Nephron (organoid): ENCODE data around the gene EMP1.
A peak's percentile ranks its signal among the peaks of the same experiment; 100 is the strongest.

ENCODE experiments used
- H3K27ac Mint-ChIP-seq, 3 experiments: 2 replicates each; pipeline ENCODE4 v1.8.0; 2020; ENCODE audit warnings: mixed read lengths in 3 of 3, mild to moderate bottlenecking in 2 of 3, moderate library complexity in 1 of 3
- H3K27me3 Mint-ChIP-seq: 2 replicates; pipeline ENCODE4 v1.8.0; 2021; ENCODE audit warnings: low read depth, mild to moderate bottlenecking, moderate library complexity, mixed read lengths
- H3K36me3 Mint-ChIP-seq: 2 replicates; pipeline ENCODE4 v1.8.0; 2020; ENCODE audit warnings: low read depth, mixed read lengths
- H3K4me1 Mint-ChIP-seq: 2 replicates; pipeline ENCODE4 v1.8.0; 2020; ENCODE audit warnings: mixed read lengths
- H3K4me3 Mint-ChIP-seq, 3 experiments: 2 replicates each; pipeline ENCODE4 v1.8.0; 2020; ENCODE audit warnings: mild to moderate bottlenecking in 3 of 3, mixed read lengths in 3 of 3, moderate library complexity in 2 of 3
- H3K9me3 Mint-ChIP-seq: 2 replicates; pipeline ENCODE4 v1.8.0; 2020; ENCODE audit warnings: mixed read lengths
- TF ChIP-seq, protein P1 (sequence below), 3 experiments: fragments of 200-600 bp; sonication (generic); IDR thresholded peaks; one replicate each; pipeline ENCODE4 v1.5.0; 2021; ENCODE audit warnings: antibody characterized with exemption in 3 of 3; ENCODE audit not compliant: unreplicated experiment in 3 of 3

Gene EMP1

DNA sequence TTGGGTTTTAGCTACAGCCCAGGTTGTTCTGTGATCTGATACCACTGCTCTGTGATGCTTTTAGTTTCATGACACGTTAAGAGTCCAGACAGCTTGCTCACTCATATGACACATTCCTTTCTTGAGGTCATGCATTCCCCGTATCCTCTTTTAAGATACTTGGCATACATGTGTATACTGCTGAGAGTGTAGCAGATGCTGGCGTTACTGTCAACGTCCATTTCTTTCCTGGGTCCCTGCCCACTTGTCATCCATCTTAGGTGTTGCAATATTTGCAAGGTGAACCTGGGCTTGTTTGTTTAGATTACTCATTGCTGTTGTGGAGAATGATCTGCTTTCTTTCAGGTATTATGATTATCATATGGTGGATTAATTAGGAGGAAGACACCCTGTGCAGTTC lies 9.1 kb upstream of the EMP1 start:
- TF ChIP-seq, protein P1, sequence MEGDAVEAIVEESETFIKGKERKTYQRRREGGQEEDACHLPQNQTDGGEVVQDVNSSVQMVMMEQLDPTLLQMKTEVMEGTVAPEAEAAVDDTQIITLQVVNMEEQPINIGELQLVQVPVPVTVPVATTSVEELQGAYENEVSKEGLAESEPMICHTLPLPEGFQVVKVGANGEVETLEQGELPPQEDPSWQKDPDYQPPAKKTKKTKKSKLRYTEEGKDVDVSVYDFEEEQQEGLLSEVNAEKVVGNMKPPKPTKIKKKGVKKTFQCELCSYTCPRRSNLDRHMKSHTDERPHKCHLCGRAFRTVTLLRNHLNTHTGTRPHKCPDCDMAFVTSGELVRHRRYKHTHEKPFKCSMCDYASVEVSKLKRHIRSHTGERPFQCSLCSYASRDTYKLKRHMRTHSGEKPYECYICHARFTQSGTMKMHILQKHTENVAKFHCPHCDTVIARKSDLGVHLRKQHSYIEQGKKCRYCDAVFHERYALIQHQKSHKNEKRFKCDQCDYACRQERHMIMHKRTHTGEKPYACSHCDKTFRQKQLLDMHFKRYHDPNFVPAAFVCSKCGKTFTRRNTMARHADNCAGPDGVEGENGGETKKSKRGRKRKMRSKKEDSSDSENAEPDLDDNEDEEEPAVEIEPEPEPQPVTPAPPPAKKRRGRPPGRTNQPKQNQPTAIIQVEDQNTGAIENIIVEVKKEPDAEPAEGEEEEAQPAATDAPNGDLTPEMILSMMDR (IDR thresholded peaks at IDR 0.05; ENCODE audit: unreplicated experiment in 3 of 3): no peak
- H3K36me3 Mint-ChIP-seq: no peaks in the 10 kb centered on the region
- H3K4me3 Mint-ChIP-seq: no peak overlapping the region
- H3K27ac Mint-ChIP-seq: peak overlapping the region in 2 of 3 experiments; percentile 25 to 61
- H3K9me3 Mint-ChIP-seq: no peaks in the 10 kb centered on the region
- peaks cover 4% of the 10 kb centered on the region for H3K27me3 Mint-ChIP-seq
- peaks cover 50% of the 10 kb centered on the region for H3K4me1 Mint-ChIP-seq

DNA sequence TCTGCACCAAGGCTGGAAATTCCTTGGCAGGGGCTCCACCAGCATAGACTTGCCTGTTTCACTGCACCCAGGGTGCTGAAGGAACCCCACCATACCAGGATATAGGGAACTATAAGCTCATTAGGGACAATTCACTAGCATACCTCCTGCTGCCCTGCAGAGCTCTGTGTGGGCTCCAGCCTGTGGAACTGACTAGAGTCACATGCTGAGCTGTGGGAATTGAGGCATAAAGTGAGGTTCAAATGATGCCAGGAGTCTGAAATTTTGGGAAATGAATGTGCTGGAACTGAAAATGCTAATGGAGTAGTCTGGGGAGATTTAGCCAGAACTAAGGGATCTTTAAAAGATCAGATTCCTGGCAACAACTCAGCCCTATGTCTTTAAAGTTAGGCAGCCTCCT lies 7.3 kb upstream of the EMP1 start:
- peak overlapping the region in 2 of 3 experiments; percentile 42 to 61 for H3K27ac Mint-ChIP-seq
- no peaks in the 10 kb centered on the region for H3K9me3 Mint-ChIP-seq

DNA sequence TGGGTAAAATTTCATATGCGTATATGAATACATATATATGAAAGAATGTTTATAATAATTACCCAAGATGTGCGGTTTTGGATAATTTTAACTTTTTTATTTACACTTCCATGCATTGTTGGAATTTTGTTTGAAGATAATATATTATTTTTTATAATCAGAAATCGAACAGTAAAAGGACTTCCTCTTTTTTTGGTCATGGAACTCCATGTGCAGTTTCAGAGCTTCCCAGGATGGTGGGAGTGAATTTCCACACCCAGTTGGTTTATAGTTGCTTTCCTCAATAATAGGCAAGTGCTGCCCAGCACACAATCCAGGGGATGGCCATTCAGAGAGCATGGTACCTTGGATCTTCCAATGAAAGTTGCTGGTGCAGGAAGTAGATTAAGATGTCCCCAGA lies 6.3 kb upstream of the EMP1 start:
- Mint-ChIP-seq H3K4me3 (no peak overlapping the region), H3K36me3 (no peaks in the 10 kb centered on the region), H3K9me3 (no peaks in the 10 kb centered on the region), H3K4me1 (peaks cover 75% of the 10 kb centered on the region), H3K27ac (peak overlapping the region in 1 of 3 experiments; percentile 38), H3K27me3 (no peaks in the 10 kb centered on the region)
- TF ChIP-seq, protein P1 (IDR thresholded peaks at IDR 0.05; ENCODE audit: unreplicated experiment in 3 of 3): no peak

More for the DNA sequence above, 7.3 kb upstream of the EMP1 start:
- no peaks in the 10 kb centered on the region for H3K36me3 Mint-ChIP-seq
- H3K4me1 Mint-ChIP-seq: peaks cover 65% of the 10 kb centered on the region
- H3K4me3 Mint-ChIP-seq: no peak overlapping the region
- H3K27me3 Mint-ChIP-seq: no peaks in the 10 kb centered on the region
- TF ChIP-seq, protein P1 (IDR thresholded peaks at IDR 0.05; ENCODE audit: unreplicated experiment in 3 of 3): no peak

DNA sequence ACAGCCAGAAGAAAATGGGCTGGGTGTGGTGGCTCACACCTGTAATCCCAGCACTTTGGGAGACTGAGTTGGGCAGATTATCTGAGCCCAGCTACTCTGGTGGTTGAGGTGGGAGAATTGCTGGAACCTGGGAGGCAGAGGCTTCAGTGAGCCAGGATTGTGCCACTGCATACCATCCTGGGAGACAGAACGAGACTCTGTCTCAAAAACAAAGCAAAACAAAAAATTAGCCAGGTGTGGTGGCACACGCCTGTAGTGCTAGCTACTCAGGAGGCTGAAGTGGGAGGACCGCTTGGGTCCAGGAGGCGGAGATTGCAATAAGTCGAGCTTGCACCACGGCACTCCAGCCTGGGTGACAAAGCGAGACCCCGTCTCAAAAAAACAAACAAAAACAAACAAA lies 3.8 kb upstream of the EMP1 start:
- Mint-ChIP-seq H3K4me3 (no peak overlapping the region), H3K9me3 (no peaks in the 10 kb centered on the region), H3K27me3 (no peaks in the 10 kb centered on the region), H3K4me1 (peaks cover 86% of the 10 kb centered on the region), H3K27ac (peak overlapping the region; percentile 85 to 99 (median 97)), H3K36me3 (no peaks in the 10 kb centered on the region)
- TF ChIP-seq, protein P1 (IDR thresholded peaks at IDR 0.05; ENCODE audit: unreplicated experiment in 3 of 3): no peak

DNA sequence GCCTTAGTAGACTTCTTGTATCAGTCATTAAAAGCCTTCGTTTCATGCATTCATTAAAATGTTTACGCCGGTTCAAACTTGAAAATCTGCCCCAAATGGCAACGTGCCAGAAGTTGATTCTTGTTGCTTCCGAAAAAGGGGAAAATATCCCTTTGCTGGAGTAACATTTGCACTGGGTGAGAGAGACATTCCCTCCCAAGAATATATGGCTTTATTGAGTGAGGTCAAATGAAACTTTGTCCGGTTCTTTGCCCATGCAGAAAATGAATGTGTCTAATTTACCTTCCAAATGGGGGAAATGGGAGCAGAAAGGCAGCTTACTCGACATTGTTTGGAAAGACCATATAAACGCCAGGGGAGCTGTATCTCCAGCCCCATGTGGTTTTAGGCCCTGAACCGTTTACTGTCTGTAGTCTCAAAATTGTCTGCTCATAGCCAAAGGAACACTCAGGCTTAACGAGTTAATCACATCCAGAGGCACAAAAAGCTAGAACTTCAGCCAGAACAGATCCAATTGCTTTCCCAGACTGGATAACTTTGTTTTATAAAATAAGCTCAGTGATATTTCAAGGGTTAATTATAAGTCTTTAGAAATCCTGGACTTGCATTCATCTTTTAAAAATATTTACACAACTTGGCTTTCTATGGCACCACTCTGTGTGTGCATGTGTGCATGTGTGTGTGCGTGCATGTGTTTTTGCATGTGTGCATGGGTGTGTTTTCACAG lies 2.9 kb upstream of the EMP1 start:
- Mint-ChIP-seq H3K9me3 (no peaks in the 10 kb centered on the region), H3K27me3 (no peaks in the 10 kb centered on the region), H3K27ac (peak overlapping the region; percentile 85 to 99 (median 97)), H3K36me3 (no peaks in the 10 kb centered on the region), H3K4me1 (peaks cover 86% of the 10 kb centered on the region), H3K4me3 (peak overlapping the region in 1 of 3 experiments; percentile 46)
- TF ChIP-seq, protein P1 (IDR thresholded peaks at IDR 0.05; ENCODE audit: unreplicated experiment in 3 of 3): no peak
